ENCODE results near the gene PEAK1.

The PEAK1 gene

GRCh38 chr15:77111789-77112188, 308.1 kb downstream of the PEAK1 start:
- TF ChIP-seq GATA2 (IDR thresholded peaks at IDR 0.05; ENCODE audit: low read depth, low read length) (no peak), GATA3 (IDR thresholded peaks at IDR 0.05; ENCODE audit: low read depth, low read length) (no peak)

- TF ChIP-seq GATA3 (IDR thresholded peaks at IDR 0.05; ENCODE audit: low read depth, low read length) (no peak), GATA2 (IDR thresholded peaks at IDR 0.05; ENCODE audit: low read depth, low read length) (no peak)
These were observed 312.2 kb downstream of the PEAK1 start for GRCh38 chr15:77107531-77108355.

- TF ChIP-seq GATA3 (IDR thresholded peaks at IDR 0.05; ENCODE audit: low read depth, low read length) = no peak
- TF ChIP-seq GATA2 (IDR thresholded peaks at IDR 0.05; ENCODE audit: low read depth, low read length) = no peak
These were observed 312.8 kb downstream of the PEAK1 start for GRCh38 chr15:77107068-77107467.

- no peak for TF ChIP-seq GATA3 (IDR thresholded peaks at IDR 0.05; ENCODE audit: low read depth, low read length)
- no peak for TF ChIP-seq GATA2 (IDR thresholded peaks at IDR 0.05; ENCODE audit: low read depth, low read length)
These were observed 315.7 kb downstream of the PEAK1 start for GRCh38 chr15:77104155-77104554.

GRCh38 chr15:77099741-77100463, 320.0 kb downstream of the PEAK1 start:
- TF ChIP-seq GATA2 (IDR thresholded peaks at IDR 0.05; ENCODE audit: low read depth, low read length) (no peak), GATA3 (IDR thresholded peaks at IDR 0.05; ENCODE audit: low read depth, low read length) (no peak)

- no peak for TF ChIP-seq GATA2 (IDR thresholded peaks at IDR 0.05; ENCODE audit: low read depth, low read length)
These were observed 321.3 kb downstream of the PEAK1 start for GRCh38 chr15:77098572-77098971.

- TF ChIP-seq GATA2 (IDR thresholded peaks at IDR 0.05; ENCODE audit: low read depth, low read length) (0 out of 2 replicates have a peak, but pooled peaks have one; percentile 4), GATA3 (IDR thresholded peaks at IDR 0.05; ENCODE audit: low read depth, low read length) (no peak)
These were observed 322.0 kb downstream of the PEAK1 start for GRCh38 chr15:77097921-77098320.

- TF ChIP-seq GATA3 (IDR thresholded peaks at IDR 0.05; ENCODE audit: low read depth, low read length) = peak; percentile 45; the same call in 1 of the 2 replicates
- TF ChIP-seq GATA2 (IDR thresholded peaks at IDR 0.05; ENCODE audit: low read depth, low read length) = peak; percentile 88
These were observed 322.6 kb downstream of the PEAK1 start for GRCh38 chr15:77097248-77097721.

- TF ChIP-seq GATA3 (IDR thresholded peaks at IDR 0.05; ENCODE audit: low read depth, low read length) (no peak), GATA2 (IDR thresholded peaks at IDR 0.05; ENCODE audit: low read depth, low read length) (no peak)
These were observed 323.4 kb downstream of the PEAK1 start for GRCh38 chr15:77096541-77096940.

GRCh38 chr15:77096138-77096537, 323.8 kb downstream of the PEAK1 start:
- TF ChIP-seq GATA2 (IDR thresholded peaks at IDR 0.05; ENCODE audit: low read depth, low read length) = no peak
- TF ChIP-seq GATA3 (IDR thresholded peaks at IDR 0.05; ENCODE audit: low read depth, low read length) = no peak

- no peak for TF ChIP-seq GATA3 (IDR thresholded peaks at IDR 0.05; ENCODE audit: low read depth, low read length)
- TF ChIP-seq GATA2 (IDR thresholded peaks at IDR 0.05; ENCODE audit: low read depth, low read length) = no peak
These were observed 325.4 kb downstream of the PEAK1 start for GRCh38 chr15:77094397-77095030.

- TF ChIP-seq GATA3 (IDR thresholded peaks at IDR 0.05; ENCODE audit: low read depth, low read length) (no peak), GATA2 (IDR thresholded peaks at IDR 0.05; ENCODE audit: low read depth, low read length) (no peak)
These were observed 326.5 kb downstream of the PEAK1 start for GRCh38 chr15:77093436-77093835.

GRCh38 chr15:77091097-77091496, 328.8 kb downstream of the PEAK1 start:
- TF ChIP-seq GATA3 (IDR thresholded peaks at IDR 0.05; ENCODE audit: low read depth, low read length) (no peak), GATA2 (IDR thresholded peaks at IDR 0.05; ENCODE audit: low read depth, low read length) (no peak)

GRCh38 chr15:77087213-77087612, 332.7 kb downstream of the PEAK1 start:
- TF ChIP-seq GATA2 (IDR thresholded peaks at IDR 0.05; ENCODE audit: low read depth, low read length) (no peak), GATA3 (IDR thresholded peaks at IDR 0.05; ENCODE audit: low read depth, low read length) (no peak)

Measured in SH-SY5Y (cell line).